WTC11 (cell line): ENCODE measurements around the gene PI4K2A. TPM values are rescaled to one million over a fixed set of nuclear protein-coding genes. Genes with fewer than 3 reads are reported as not detected.
A peak's percentile ranks its signal among the peaks of the same experiment; 100 is the strongest.

Experiments used
- ATAC-seq: fragments of 200-7000 bp; cut with Tn5 transposase; 2 replicates; pipeline ENCODE4 v1.10.0; 2021; ENCODE audit warnings: mild to moderate bottlenecking, moderate library complexity
- CTCF ChIA-PET: fragments of 300-600 bp; sonication (Branson Sonifier 250); formaldehyde crosslinking; loops from one replicate; lab custom pipeline; 2021; ENCODE audit warnings: antibody characterized with exemption; lab: Charles Lee
- POLR2A ChIA-PET: fragments of 350-600 bp; sonication (Branson Sonifier 250); formaldehyde crosslinking; loops from one replicate; lab custom pipeline; 2021; ENCODE audit warnings: antibody characterized with exemption; lab: Charles Lee
- DNase-seq: peaks from one replicate; pipeline ENCODE4 v3.0.0; 2021; ENCODE audit warnings: low spot score
- H3K27ac Mint-ChIP-seq: 2 replicates; pipeline ENCODE4 v1.8.0; 2021; ENCODE audit warnings: mixed read lengths
- H3K27me3 Mint-ChIP-seq: 2 replicates; pipeline ENCODE4 v1.8.0; 2021; ENCODE audit warnings: low read depth, mild to moderate bottlenecking, moderate library complexity, mixed read lengths
- H3K36me3 Mint-ChIP-seq: 2 replicates; pipeline ENCODE4 v1.8.0; 2021; ENCODE audit warnings: mixed read lengths
- H3K4me1 Mint-ChIP-seq: 2 replicates; pipeline ENCODE4 v1.8.0; 2022; ENCODE audit warnings: mixed read lengths
- H3K4me3 Mint-ChIP-seq: 2 replicates; pipeline ENCODE4 v1.8.0; 2021; ENCODE audit warnings: mild to moderate bottlenecking, moderate library complexity, mixed read lengths
- H3K9me3 Mint-ChIP-seq: 2 replicates; pipeline ENCODE4 v1.8.0; 2021; ENCODE audit warnings: mixed read lengths
- ATF1 ChIP-seq: sonication (generic); formaldehyde crosslinking; IDR thresholded peaks from 2 replicates; pipeline ENCODE4 v1.8.1; 2023; ENCODE audit warnings: mild to moderate bottlenecking, moderate library complexity, missing genetic modification reagents
- CBFB ChIP-seq: sonication (generic); formaldehyde crosslinking; IDR thresholded peaks from 2 replicates; pipeline ENCODE4 v1.8.1; 2022; ENCODE audit warnings: mild to moderate bottlenecking, low read depth, missing genetic modification reagents
- GRHL2 ChIP-seq: fragments of 250-450 bp; sonication (Bioruptor Pico); IDR thresholded peaks from 2 replicates; pipeline ENCODE4 v1.8.0; 2022; ENCODE audit warnings: mild to moderate bottlenecking, moderate library complexity; ENCODE audit not compliant: insufficient replicate concordance, severe bottlenecking
- HMGA2 ChIP-seq: fragments of 250-450 bp; sonication (Bioruptor Pico); IDR thresholded peaks from 2 replicates; pipeline ENCODE4 v1.4.0; 2021; ENCODE audit warnings: mild to moderate bottlenecking, moderate library complexity
- JAZF1 ChIP-seq: fragments of 250-450 bp; sonication (Bioruptor Pico); IDR thresholded peaks from 2 replicates; pipeline ENCODE4 v1.9.0; 2021; ENCODE audit warnings: moderate library complexity, mild to moderate bottlenecking, inconsistent platforms
- NR2C2 ChIP-seq: sonication (generic); formaldehyde crosslinking; IDR thresholded peaks from 2 replicates; pipeline ENCODE4 v1.8.0; 2022; ENCODE audit warnings: mild to moderate bottlenecking, missing genetic modification reagents
- OVOL2 ChIP-seq: fragments of 250-450 bp; sonication (Bioruptor Pico); IDR thresholded peaks from 2 replicates; pipeline ENCODE4 v1.9.0; 2021; ENCODE audit warnings: mild to moderate bottlenecking, borderline replicate concordance
- RELA ChIP-seq: sonication (generic); formaldehyde crosslinking; IDR thresholded peaks from 2 replicates; pipeline ENCODE4 v1.8.1; 2022; ENCODE audit warnings: missing genetic modification reagents, mild to moderate bottlenecking, borderline replicate concordance
- TEAD4 ChIP-seq: sonication (generic); formaldehyde crosslinking; IDR thresholded peaks from 2 replicates; pipeline ENCODE4 v1.8.0; 2022; ENCODE audit warnings: mild to moderate bottlenecking, missing genetic modification reagents
- TP53 ChIP-seq: sonication (generic); formaldehyde crosslinking; IDR thresholded peaks from 2 replicates; pipeline ENCODE4 v1.8.1; 2023; ENCODE audit warnings: mild to moderate bottlenecking, missing genetic modification reagents
- ZNF121 ChIP-seq: sonication (generic); formaldehyde crosslinking; IDR thresholded peaks from 2 replicates; pipeline ENCODE4 v1.8.0; 2023; ENCODE audit warnings: missing genetic modification reagents
- ZNF138 ChIP-seq: sonication (generic); formaldehyde crosslinking; conservative IDR thresholded peaks from 2 replicates; pipeline ENCODE4 v1.8.1; 2022; ENCODE audit warnings: mild to moderate bottlenecking, moderate library complexity, missing genetic modification reagents
- ZNF263 ChIP-seq: sonication (generic); formaldehyde crosslinking; IDR thresholded peaks from 2 replicates; pipeline ENCODE4 v1.8.1; 2022; ENCODE audit warnings: low read depth, mild to moderate bottlenecking, moderate library complexity, missing genetic modification reagents
- total RNA-seq: library from RNA; stranded (reverse); gene quantifications from 3 replicates; pipeline ENCODE4 v1.2.3, GENCODE V29; 2021
- TF ChIP-seq, protein P1 (sequence below): sonication (generic); formaldehyde crosslinking; conservative IDR thresholded peaks from 2 replicates; pipeline ENCODE4 v1.8.1; 2023; ENCODE audit warnings: mild to moderate bottlenecking, low read depth, missing genetic modification reagents, moderate library complexity
- TF ChIP-seq, protein P2 (sequence below): sonication (generic); formaldehyde crosslinking; conservative IDR thresholded peaks from 2 replicates; pipeline ENCODE4 v1.8.1; 2022; ENCODE audit warnings: mild to moderate bottlenecking, missing genetic modification reagents
- TF ChIP-seq, protein P3 (sequence below): sonication (generic); formaldehyde crosslinking; IDR thresholded peaks from 2 replicates; pipeline ENCODE4 v1.8.1; 2022; ENCODE audit warnings: mild to moderate bottlenecking, missing genetic modification reagents, moderate library complexity, borderline replicate concordance
- TF ChIP-seq, protein P4 (sequence below): fragments of 250-450 bp; sonication (Bioruptor Pico); IDR thresholded peaks from 2 replicates; pipeline ENCODE4 v1.9.0; 2021; ENCODE audit warnings: moderate library complexity, mild to moderate bottlenecking, inconsistent platforms, borderline replicate concordance
- TF ChIP-seq, protein P5 (sequence below): sonication (generic); formaldehyde crosslinking; IDR thresholded peaks from 2 replicates; pipeline ENCODE4 v1.8.0; 2023; ENCODE audit warnings: missing genetic modification reagents, mild to moderate bottlenecking, borderline replicate concordance
- TF ChIP-seq, protein P6 (sequence below): sonication (generic); formaldehyde crosslinking; IDR thresholded peaks from 2 replicates; pipeline ENCODE4 v1.8.0; 2023; ENCODE audit warnings: missing genetic modification reagents
- TF ChIP-seq, protein P7 (sequence below): sonication (generic); formaldehyde crosslinking; IDR thresholded peaks from 2 replicates; pipeline ENCODE4 v1.8.1; 2022; ENCODE audit warnings: missing genetic modification reagents, borderline replicate concordance
- TF ChIP-seq, protein P8 (sequence below): sonication (generic); formaldehyde crosslinking; IDR thresholded peaks from 2 replicates; pipeline ENCODE4 v1.8.1; 2022; ENCODE audit warnings: mild to moderate bottlenecking, moderate library complexity, missing genetic modification reagents

The PI4K2A gene
- total RNA-seq, 1 experiment from 2014 or later = 19.5 TPM

DNA sequence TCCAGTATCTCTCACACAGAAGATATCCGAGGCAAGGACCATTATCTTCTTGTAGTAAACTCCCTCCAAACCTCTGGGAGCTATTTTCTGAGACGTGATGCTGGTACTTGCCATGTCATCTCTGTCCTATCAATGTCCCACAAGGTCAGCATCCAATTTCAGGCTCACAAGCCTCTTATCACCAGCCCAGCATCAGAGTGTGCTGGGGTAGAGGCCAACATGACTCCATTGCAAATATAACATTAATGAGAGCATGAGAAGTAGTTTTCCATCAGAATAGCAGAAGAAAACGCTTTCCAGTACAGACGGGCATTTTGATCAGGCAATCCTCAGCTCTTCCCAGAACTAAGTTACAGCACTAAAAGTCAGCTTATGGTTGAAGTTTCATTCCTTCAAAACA lies 12.7 kb upstream of the PI4K2A start (continued):
- TF ChIP-seq, protein P1, sequence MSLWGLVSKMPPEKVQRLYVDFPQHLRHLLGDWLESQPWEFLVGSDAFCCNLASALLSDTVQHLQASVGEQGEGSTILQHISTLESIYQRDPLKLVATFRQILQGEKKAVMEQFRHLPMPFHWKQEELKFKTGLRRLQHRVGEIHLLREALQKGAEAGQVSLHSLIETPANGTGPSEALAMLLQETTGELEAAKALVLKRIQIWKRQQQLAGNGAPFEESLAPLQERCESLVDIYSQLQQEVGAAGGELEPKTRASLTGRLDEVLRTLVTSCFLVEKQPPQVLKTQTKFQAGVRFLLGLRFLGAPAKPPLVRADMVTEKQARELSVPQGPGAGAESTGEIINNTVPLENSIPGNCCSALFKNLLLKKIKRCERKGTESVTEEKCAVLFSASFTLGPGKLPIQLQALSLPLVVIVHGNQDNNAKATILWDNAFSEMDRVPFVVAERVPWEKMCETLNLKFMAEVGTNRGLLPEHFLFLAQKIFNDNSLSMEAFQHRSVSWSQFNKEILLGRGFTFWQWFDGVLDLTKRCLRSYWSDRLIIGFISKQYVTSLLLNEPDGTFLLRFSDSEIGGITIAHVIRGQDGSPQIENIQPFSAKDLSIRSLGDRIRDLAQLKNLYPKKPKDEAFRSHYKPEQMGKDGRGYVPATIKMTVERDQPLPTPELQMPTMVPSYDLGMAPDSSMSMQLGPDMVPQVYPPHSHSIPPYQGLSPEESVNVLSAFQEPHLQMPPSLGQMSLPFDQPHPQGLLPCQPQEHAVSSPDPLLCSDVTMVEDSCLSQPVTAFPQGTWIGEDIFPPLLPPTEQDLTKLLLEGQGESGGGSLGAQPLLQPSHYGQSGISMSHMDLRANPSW (CRISPR knock-in tag) = no peak
- no peak for TF ChIP-seq ZNF263 (CRISPR knock-in tag)
- TF ChIP-seq JAZF1 (CRISPR knock-in tag) = no peak
- TF ChIP-seq GRHL2 (CRISPR knock-in tag) = no peak
- no peak for TF ChIP-seq OVOL2
- TF ChIP-seq, protein P2, sequence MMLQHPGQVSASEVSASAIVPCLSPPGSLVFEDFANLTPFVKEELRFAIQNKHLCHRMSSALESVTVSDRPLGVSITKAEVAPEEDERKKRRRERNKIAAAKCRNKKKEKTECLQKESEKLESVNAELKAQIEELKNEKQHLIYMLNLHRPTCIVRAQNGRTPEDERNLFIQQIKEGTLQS (CRISPR knock-in tag) = no peak
- TF ChIP-seq TP53 (CRISPR knock-in tag) = no peak
- TF ChIP-seq TEAD4 (CRISPR knock-in tag) = no peak
- TF ChIP-seq ATF1 (CRISPR knock-in tag) = no peak
- TF ChIP-seq NR2C2 (CRISPR knock-in tag) = no peak
- no peak for TF ChIP-seq RELA (CRISPR knock-in tag)
- TF ChIP-seq, all 79 proteins: peak for 0

DNA sequence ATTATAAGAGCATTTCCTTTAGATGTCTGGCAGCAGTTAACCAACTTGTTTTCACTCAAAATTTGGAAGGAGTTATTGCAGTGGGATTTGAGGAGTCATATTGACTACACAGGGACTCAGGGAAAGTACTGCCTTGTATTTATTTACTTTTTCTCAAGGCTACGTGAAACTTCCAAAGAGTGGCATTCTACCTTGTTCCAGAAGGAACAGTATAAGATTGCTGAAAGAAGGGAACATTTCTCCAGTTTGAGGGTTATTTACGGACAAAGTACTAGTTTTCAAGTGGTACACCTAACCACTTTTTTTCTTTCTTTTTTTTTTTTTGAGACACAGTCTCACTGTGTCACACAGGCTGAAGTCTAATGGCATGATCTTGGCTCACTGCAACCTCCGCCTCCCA lies 12.2 kb upstream of the PI4K2A start:
- no peak overlapping the region for H3K4me3 Mint-ChIP-seq
- H3K4me1 Mint-ChIP-seq = peaks cover 6% of the 10 kb centered on the region; the same call in 1 of the 2 replicates
- H3K9me3 Mint-ChIP-seq = no peaks in the 10 kb centered on the region
- ChIA-PET CTCF (no interaction called here), POLR2A (no interaction called here)
- no peak for TF ChIP-seq ZNF138
- TF ChIP-seq, protein P3, sequence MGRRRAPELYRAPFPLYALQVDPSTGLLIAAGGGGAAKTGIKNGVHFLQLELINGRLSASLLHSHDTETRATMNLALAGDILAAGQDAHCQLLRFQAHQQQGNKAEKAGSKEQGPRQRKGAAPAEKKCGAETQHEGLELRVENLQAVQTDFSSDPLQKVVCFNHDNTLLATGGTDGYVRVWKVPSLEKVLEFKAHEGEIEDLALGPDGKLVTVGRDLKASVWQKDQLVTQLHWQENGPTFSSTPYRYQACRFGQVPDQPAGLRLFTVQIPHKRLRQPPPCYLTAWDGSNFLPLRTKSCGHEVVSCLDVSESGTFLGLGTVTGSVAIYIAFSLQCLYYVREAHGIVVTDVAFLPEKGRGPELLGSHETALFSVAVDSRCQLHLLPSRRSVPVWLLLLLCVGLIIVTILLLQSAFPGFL = no peak
- TF ChIP-seq, protein P4, sequence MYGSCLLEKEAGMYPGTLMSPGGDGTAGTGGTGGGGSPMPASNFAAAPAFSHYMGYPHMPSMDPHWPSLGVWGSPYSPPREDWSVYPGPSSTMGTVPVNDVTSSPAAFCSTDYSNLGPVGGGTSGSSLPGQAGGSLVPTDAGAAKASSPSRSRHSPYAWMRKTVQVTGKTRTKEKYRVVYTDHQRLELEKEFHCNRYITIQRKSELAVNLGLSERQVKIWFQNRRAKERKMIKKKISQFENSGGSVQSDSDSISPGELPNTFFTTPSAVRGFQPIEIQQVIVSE = no peak
- TF ChIP-seq, protein P5, sequence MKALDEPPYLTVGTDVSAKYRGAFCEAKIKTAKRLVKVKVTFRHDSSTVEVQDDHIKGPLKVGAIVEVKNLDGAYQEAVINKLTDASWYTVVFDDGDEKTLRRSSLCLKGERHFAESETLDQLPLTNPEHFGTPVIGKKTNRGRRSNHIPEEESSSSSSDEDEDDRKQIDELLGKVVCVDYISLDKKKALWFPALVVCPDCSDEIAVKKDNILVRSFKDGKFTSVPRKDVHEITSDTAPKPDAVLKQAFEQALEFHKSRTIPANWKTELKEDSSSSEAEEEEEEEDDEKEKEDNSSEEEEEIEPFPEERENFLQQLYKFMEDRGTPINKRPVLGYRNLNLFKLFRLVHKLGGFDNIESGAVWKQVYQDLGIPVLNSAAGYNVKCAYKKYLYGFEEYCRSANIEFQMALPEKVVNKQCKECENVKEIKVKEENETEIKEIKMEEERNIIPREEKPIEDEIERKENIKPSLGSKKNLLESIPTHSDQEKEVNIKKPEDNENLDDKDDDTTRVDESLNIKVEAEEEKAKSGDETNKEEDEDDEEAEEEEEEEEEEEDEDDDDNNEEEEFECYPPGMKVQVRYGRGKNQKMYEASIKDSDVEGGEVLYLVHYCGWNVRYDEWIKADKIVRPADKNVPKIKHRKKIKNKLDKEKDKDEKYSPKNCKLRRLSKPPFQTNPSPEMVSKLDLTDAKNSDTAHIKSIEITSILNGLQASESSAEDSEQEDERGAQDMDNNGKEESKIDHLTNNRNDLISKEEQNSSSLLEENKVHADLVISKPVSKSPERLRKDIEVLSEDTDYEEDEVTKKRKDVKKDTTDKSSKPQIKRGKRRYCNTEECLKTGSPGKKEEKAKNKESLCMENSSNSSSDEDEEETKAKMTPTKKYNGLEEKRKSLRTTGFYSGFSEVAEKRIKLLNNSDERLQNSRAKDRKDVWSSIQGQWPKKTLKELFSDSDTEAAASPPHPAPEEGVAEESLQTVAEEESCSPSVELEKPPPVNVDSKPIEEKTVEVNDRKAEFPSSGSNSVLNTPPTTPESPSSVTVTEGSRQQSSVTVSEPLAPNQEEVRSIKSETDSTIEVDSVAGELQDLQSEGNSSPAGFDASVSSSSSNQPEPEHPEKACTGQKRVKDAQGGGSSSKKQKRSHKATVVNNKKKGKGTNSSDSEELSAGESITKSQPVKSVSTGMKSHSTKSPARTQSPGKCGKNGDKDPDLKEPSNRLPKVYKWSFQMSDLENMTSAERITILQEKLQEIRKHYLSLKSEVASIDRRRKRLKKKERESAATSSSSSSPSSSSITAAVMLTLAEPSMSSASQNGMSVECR (CRISPR knock-in tag) = no peak
- no peak for DNase-seq
- no peaks in the 10 kb centered on the region for H3K36me3 Mint-ChIP-seq
- no peak for ATAC-seq
- H3K27me3 Mint-ChIP-seq = no peaks in the 10 kb centered on the region
- peak overlapping the region; percentile 6; the same call in 1 of the 2 replicates for H3K27ac Mint-ChIP-seq

DNA sequence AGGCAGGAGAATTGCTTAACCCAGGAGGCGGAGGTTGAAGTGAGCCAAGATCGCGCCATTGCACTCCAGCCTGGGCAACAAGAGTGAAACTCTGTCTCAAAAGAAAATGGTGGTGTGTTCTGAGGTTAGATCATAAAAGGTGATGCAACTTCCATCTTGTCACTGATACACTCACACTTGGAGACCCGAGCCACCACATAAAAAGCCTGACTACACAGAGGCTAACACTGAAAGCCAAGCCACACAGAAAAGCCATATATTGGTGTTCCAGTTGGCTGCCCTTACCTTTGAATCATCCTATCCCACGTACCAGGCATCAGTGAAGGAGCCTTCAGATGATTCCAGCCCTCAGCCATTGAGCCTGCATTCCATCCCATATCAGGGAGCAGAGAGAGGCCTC lies 11.2 kb upstream of the PI4K2A start:
- H3K36me3 Mint-ChIP-seq = no peaks in the 10 kb centered on the region
- no peak for DNase-seq
- ATAC-seq = no peak
- CTCF ChIA-PET = no interaction called here
- no peaks in the 10 kb centered on the region for H3K27me3 Mint-ChIP-seq
- POLR2A ChIA-PET = interaction anchor here (0.6 kb wide), 1 partner anchor 13 kb away, joined by 4 read pairs; no protein-coding TSS in a partner anchor
- H3K9me3 Mint-ChIP-seq = no peaks in the 10 kb centered on the region
- H3K4me3 Mint-ChIP-seq = no peak overlapping the region
- peaks cover 11% of the 10 kb centered on the region; the same call in 1 of the 2 replicates for H3K4me1 Mint-ChIP-seq
- no peak overlapping the region for H3K27ac Mint-ChIP-seq
- TF ChIP-seq, protein P6, sequence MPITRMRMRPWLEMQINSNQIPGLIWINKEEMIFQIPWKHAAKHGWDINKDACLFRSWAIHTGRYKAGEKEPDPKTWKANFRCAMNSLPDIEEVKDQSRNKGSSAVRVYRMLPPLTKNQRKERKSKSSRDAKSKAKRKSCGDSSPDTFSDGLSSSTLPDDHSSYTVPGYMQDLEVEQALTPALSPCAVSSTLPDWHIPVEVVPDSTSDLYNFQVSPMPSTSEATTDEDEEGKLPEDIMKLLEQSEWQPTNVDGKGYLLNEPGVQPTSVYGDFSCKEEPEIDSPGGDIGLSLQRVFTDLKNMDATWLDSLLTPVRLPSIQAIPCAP (CRISPR knock-in tag) = no peak
- TF ChIP-seq GRHL2 (CRISPR knock-in tag) (no peak), CBFB (CRISPR knock-in tag) (no peak), HMGA2 (no peak), ZNF138 (no peak), ZNF121 (CRISPR knock-in tag) (no peak), ZNF263 (CRISPR knock-in tag) (no peak)
- TF ChIP-seq, protein P7, sequence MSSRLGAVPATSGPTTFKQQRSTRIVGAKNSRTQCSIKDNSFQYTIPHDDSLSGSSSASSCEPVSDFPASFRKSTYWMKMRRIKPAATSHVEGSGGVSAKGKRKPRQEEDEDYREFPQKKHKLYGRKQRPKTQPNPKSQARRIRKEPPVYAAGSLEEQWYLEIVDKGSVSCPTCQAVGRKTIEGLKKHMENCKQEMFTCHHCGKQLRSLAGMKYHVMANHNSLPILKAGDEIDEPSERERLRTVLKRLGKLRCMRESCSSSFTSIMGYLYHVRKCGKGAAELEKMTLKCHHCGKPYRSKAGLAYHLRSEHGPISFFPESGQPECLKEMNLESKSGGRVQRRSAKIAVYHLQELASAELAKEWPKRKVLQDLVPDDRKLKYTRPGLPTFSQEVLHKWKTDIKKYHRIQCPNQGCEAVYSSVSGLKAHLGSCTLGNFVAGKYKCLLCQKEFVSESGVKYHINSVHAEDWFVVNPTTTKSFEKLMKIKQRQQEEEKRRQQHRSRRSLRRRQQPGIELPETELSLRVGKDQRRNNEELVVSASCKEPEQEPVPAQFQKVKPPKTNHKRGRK (CRISPR knock-in tag) = no peak
- TF ChIP-seq, protein P8, sequence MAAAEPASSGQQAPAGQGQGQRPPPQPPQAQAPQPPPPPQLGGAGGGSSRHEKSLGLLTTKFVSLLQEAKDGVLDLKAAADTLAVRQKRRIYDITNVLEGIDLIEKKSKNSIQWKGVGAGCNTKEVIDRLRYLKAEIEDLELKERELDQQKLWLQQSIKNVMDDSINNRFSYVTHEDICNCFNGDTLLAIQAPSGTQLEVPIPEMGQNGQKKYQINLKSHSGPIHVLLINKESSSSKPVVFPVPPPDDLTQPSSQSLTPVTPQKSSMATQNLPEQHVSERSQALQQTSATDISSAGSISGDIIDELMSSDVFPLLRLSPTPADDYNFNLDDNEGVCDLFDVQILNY (CRISPR knock-in tag) = no peak
